Measurements from ENCODE around the gene CAPN12.

CAPN12 gene

GRCh38 chr19:38697197-38697596 is 47.1 kb downstream of the CAPN12 start:
- DNase-seq: peak in 1 of 56 donors; percentile 20

GRCh38 chr19:38696729-38697055 is 47.6 kb downstream of the CAPN12 start:
- no peak for DNase-seq

DNA sequence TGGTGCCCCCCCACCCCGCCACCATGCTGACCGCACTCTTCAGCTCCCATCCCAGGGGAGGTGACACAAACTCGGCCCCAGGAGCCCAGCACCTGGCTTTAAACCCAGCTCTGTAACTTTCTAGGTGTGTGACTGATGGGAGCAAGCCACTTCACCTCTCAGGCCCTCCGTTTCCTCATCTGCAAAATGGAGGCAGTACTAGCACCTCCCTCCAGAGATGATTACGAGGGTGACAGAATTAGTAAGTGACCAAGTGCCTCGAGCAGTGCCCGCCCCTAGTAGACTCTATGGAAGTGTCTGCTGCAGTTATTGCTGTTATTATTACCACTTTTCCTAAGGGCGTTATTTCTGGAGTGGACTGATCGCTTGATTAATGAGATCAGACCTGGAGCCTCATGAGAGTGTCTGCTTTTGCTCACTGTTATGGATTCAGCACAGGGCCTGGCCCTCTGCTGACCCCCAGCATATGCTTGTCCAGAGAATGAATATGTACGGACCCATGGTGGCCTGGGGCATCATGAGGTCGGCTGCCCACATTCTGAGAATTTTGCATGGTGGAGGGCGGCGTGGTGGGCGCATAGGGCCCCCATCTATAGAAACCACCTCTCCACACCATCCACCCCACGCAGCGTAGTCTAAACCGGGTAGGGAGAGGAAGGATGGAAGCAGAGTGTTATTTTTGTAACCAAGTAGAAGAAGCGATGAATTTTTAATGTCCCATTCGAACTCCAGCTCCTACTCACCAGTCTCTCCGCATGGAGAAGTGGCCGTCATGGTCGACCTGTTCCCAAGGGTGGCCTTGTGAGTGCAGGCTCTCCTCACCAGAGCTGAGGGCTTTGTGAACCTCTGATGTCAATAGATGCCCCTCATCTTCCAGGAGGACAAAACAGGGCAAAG is 48.2 kb downstream of the CAPN12 start:
- no peak for DNase-seq

DNA sequence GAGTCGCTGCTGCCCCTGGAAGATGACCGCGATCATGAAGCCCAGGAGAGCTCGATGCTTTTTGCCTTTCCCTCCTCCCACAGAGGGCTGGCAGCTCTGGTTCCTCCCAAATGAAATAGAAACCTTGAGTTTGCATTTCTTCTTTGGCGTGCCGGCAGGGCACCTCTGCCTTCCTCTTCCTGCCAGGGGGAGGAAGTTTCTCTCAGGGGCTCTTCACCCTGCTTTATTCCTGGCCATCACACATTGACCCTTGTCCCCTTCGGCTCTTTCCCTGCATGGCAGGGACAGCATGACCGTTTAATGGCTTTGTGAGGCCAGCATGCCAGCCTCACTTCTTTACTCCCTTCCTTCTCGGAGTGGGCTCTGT is 49.0 kb downstream of the CAPN12 start:
- no peak for DNase-seq

DNA sequence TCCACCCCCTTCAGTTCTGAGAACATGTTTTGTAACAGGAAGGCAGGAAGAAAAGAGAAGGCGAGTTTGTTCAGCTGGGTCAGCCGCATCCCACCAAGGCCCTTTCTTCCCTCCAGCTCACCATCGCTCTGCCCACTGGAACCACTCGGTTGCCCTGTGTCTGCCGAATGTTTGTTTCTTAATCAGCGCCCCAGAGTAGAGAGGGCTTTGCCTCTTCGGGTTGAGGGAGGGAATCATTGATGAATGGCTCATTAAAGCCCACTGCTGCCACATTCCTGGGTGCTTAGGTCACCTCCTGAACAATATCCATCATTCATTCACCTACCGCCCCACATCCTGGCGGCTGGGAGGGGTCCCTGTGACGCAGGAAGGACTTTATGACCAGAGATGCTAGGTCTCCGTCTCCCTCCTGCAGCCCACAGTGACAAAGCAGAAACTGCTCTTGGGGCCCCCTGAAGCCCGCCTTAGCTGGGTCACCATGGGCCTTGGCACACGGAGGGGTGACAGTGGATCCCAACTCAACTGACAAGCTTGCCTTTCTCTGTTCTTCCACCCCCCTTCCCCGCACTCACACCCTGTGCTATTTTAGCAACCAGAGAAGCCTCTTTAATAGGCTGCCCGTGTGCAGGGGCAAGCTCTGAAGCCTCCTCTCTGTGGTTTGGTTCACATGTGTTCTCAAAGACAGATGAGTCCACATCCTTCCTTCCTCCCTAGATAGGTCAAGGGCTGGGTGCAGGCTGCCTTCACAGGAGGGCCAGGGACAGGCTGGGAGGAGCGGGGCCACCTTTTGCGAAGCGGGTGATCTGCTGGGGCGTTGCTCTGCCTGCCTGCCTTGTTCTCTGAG is 50.7 kb downstream of the CAPN12 start:
- peak in 8 of 56 donors; percentile 15 to 65 (median 39) for DNase-seq

- DNase-seq: peak in 7 of 56 donors; percentile 25 to 59 (median 34)
Measured at GRCh38 chr19:38692458-38693379, 51.6 kb downstream of the CAPN12 start.

DNA sequence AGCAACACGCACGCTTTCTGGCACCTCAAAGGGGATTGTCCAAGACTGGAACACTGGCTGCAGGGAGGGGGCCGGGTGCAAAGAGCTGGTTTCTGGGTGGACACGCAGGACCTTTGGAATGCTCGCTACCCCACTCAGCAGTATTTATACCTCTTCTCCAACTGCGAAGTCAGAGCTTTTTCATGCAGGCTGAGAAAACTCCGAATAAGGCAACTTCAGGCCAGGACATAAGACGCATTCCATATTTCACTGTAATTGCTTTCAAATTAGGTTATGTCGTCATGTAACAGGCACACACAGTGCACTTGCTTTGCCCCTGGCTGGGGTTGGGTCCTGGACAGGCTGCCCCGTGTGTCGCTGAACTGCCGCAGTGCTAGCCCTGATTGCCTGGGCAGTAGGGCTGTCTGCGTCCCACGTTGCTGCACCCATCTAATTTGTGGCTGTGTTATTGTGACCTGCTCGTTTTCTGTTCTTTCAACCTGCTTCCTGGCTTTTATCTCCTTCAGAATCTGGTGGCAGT is 52.3 kb downstream of the CAPN12 start:
- DNase-seq: no peak

- no peak for DNase-seq
Measured at GRCh38 chr19:38690832-38691231, 53.4 kb downstream of the CAPN12 start.

GRCh38 chr19:38690146-38690545 is 54.1 kb downstream of the CAPN12 start:
- no peak for DNase-seq

- DNase-seq: no peak
Measured at GRCh38 chr19:38687837-38688378, 56.4 kb downstream of the CAPN12 start.

GRCh38 chr19:38686530-38686888 is 57.8 kb downstream of the CAPN12 start:
- DNase-seq: no peak

DNA sequence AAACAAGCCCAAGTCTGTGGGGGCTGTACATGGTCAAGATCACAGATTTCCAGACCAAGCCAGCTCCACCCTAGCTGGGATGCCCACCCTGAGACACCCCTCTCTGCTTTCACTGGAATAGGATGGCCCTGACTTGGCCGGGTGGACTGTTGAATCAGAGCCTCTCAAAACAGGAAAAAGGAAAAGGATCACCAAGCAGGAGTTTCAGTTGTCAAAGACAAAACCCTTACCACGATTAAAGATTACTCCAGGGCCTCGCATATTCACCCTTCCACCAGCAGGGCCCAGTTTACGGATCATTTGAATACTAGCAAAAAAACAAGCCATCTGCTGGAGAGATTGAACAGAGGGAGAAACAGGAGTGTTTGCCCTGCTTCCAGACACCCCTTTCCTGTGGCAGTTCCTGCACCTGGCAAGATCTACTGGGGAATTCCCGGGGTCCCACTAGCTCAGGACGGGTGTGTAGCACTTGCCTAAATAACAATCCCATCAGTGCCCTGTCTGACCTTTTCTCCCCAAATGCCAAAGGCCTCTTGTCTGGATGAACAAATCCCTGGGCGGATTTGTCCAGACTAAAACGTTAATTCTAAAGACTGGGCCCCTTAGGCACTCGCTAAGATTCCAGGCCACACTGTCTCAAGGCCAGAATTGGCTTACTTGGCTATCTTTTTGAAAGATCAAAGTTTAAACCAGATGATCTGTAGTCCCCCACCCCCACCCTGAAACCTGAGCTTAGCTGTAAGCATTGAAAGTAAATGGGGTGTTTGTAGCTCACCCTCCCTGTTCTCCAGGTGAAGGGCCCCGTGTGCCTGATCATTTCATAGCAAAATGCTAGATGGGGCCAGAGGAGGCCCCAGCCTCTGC is 58.4 kb downstream of the CAPN12 start:
- DNase-seq: no peak

DNA sequence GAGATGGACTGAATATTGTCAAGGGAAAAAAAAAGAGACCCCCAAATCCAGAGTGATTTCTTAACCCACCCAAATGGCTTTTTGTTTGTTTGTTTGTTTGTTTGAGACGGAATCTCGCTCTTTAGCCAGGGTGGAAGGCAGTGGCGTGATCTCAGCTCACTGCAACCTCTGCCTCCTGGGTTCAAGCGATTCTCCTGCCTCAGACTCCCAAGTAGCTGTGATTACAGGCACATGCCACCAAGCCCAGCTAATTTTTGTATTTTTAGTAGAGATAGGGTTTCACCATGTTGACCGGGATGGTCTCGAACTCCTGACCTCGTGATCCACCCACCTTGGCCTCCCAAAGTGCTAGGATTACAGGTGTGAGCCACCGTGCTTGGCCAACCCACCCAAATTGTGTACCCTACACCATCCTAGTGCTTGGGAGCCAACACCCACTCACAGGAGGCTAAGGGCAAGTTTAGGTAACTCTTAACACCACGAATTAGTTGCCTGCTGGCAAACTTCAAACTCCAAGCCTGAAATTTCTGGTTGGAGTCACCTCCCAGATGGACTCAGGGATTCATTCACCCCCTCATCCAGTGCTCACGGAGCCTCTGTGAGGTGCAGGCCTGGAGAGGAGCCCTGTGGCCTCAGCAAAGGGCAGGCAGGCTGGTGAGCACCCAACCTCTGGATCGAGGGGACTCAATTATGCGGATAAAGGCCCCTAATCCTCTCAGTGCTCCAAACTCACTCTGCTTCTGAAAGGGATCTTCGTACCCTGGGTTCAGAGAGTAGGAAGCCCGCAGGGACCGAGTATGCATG is 59.2 kb downstream of the CAPN12 start:
- no peak for DNase-seq

GRCh38 chr19:38684078-38684861 is 60.0 kb downstream of the CAPN12 start:
- DNase-seq: peak in 1 of 56 donors; percentile 17

DNA sequence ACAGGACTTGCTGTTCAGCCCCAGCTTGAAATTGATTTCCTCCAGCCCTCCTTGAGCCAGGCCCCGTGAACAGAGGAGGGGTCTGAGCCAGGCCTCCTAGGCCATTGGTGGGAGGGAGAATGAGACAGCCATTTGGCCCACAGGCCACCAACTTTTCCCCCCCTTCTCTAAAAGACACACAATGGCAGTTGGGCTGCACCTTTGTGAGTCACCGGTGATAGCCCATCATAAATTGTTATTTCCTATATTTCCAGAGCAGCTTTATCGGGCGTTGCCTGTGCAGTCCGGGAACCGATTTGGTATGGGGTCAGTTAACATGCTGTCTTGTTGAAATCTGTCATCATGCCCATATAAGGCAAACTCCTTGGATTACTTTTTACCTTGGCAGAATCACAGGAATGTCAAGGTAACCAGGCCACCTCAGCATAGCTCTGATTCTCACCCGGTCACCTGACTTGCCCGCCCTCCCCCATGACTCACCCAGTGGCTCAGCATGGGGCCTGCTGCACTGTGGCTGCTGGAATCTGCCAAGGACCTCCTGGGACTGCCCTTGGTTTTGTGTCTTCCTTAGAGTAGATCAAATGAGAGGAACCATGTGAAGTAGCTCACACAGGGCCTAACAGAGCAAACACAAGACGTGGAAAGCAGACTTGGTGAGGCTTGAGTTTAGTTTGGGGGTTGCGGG is 60.7 kb downstream of the CAPN12 start:
- DNase-seq: peak in 4 of 56 donors; percentile 25 to 46 (median 34)

GRCh38 chr19:38682872-38683392 is 61.3 kb downstream of the CAPN12 start:
- no peak for DNase-seq

GRCh38 chr19:38682195-38682867 is 61.9 kb downstream of the CAPN12 start:
- no peak for DNase-seq

Measured in amygdala (tissue), 56 donors.